Measurements from ENCODE around the gene RNF157. TPM values are rescaled to one million over a fixed set of nuclear protein-coding genes. Genes with fewer than 3 reads are reported as not detected.

Gene RNF157
- total RNA-seq, 1 experiment from 2014 or later, result 6.7 TPM

Other genes starting within 250 kb of the RNF157 start
- 0.30 and 1.6 TPM in 2 replicates for gene CDK3, start 239.6 kb downstream of the RNF157 start, total RNA-seq (2014; rRNA removed; shearing (Covaris generic))
- gene EVPL, start 213.2 kb downstream of the RNF157 start, total RNA-seq (2014; rRNA removed; shearing (Covaris generic)), result not detected in 2 replicates
- gene SRP68, start 168.0 kb downstream of the RNF157 start, total RNA-seq (2014; rRNA removed; shearing (Covaris generic)), result 19.0 and 28.5 TPM in 2 replicates
- gene GALR2, start 165.7 kb downstream of the RNF157 start, total RNA-seq (2014; rRNA removed; shearing (Covaris generic)), result 0.30 and 0.96 TPM in 2 replicates
- gene ZACN, start 161.3 kb downstream of the RNF157 start, total RNA-seq (2014; rRNA removed; shearing (Covaris generic)), result 0.02 TPM in 1 of 2 replicates, not detected in the other
- 39.0 and 69.9 TPM in 2 replicates for gene EXOC7, start 136.7 kb downstream of the RNF157 start, total RNA-seq (2014; rRNA removed; shearing (Covaris generic))
- not detected in 2 replicates for gene FOXJ1, start 99.2 kb downstream of the RNF157 start, total RNA-seq (2014; rRNA removed; shearing (Covaris generic))
- gene UBALD2, start 24.9 kb upstream of the RNF157 start, total RNA-seq (2014; rRNA removed; shearing (Covaris generic)), result 11.8 and 25.6 TPM in 2 replicates
- gene QRICH2, start 67.8 kb upstream of the RNF157 start, total RNA-seq (2014; rRNA removed; shearing (Covaris generic)), result 1.7 and 1.9 TPM in 2 replicates
- 36.8 and 52.9 TPM in 2 replicates for gene PRPSAP1, start 113.4 kb upstream of the RNF157 start, total RNA-seq (2014; rRNA removed; shearing (Covaris generic))
- gene SPHK1, start 144.1 kb upstream of the RNF157 start, total RNA-seq (2014; rRNA removed; shearing (Covaris generic)), result 33.8 and 41.2 TPM in 2 replicates
- gene UBE2O, start 212.7 kb upstream of the RNF157 start, total RNA-seq (2014; rRNA removed; shearing (Covaris generic)), result 9.8 and 18.5 TPM in 2 replicates
- not detected in 2 replicates for gene AANAT, start 227.1 kb upstream of the RNF157 start, total RNA-seq (2014; rRNA removed; shearing (Covaris generic))